UCSD-AML1 (cell line): Measurements from ENCODE around the gene APOC1.

ENCODE experiments used
- DNase-seq: peaks from one replicate; lab custom pipeline; 2025; ENCODE audit not compliant: unreplicated experiment; lab: John Stamatoyannopoulos, UW

APOC1 gene

GRCh38 chr19:44955505-44956439 is 41.4 kb downstream of the APOC1 start:
- no peak for DNase-seq

DNA sequence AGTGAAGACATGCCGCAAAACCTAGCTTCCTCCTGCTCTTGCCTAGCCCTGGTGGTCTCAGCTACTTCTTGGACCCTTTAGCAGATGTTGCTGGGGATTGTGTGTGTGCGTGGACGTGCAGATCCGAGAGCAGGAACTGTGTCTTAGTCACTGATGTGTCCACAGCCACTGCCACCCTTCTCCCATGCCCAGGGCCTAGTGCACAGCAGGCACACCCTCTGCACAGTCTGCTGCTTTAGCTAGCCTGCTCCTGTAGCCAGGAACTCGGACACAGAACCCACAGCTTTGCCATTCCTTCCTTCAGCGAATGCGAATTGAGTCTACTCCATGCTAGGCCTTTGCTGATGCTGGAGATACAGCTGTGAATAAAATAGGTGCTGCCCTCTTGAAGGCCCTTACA is 43.1 kb downstream of the APOC1 start:
- DNase-seq: no peak

- no peak for DNase-seq
These were observed 43.7 kb downstream of the APOC1 start for GRCh38 chr19:44958090-44958489.

- DNase-seq: no peak
These were observed 45.3 kb downstream of the APOC1 start for GRCh38 chr19:44959691-44960090.

GRCh38 chr19:44960906-44961728 is 46.7 kb downstream of the APOC1 start:
- DNase-seq: no peak

GRCh38 chr19:44961821-44962220 is 47.4 kb downstream of the APOC1 start:
- DNase-seq: no peak

- no peak for DNase-seq
These were observed 53.7 kb downstream of the APOC1 start for GRCh38 chr19:44968118-44968517.

- no peak for DNase-seq
These were observed 54.3 kb downstream of the APOC1 start for GRCh38 chr19:44968670-44969069.
